GOT3 (cell line): ENCODE results near the gene SLX4IP.

Experiments used
- DNase-seq: peaks from one replicate; lab custom pipeline; 2025; ENCODE audit warnings: mixed read lengths; lab: John Stamatoyannopoulos, UW

SLX4IP gene

DNA sequence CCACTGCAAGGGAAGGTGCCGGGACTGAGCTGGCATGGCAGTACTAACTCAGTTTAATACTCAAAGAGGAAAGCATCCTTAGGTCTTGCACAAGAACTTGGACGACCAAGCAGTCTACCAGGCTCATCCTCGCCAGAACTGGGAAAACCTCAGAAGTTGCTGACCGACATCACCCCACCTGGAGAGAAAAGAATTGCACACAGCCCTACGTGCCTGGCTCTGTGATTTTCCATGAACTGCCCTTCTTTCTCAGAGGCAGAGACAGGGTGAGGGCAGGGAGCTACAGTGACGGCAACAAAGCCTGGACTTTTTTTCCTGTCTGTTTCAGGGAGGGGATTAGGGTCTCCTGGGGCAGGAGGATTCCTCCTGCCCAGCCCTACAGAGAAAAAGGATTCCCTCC lies 230.7 kb downstream of the SLX4IP start:
- DNase-seq, result no peak

DNA sequence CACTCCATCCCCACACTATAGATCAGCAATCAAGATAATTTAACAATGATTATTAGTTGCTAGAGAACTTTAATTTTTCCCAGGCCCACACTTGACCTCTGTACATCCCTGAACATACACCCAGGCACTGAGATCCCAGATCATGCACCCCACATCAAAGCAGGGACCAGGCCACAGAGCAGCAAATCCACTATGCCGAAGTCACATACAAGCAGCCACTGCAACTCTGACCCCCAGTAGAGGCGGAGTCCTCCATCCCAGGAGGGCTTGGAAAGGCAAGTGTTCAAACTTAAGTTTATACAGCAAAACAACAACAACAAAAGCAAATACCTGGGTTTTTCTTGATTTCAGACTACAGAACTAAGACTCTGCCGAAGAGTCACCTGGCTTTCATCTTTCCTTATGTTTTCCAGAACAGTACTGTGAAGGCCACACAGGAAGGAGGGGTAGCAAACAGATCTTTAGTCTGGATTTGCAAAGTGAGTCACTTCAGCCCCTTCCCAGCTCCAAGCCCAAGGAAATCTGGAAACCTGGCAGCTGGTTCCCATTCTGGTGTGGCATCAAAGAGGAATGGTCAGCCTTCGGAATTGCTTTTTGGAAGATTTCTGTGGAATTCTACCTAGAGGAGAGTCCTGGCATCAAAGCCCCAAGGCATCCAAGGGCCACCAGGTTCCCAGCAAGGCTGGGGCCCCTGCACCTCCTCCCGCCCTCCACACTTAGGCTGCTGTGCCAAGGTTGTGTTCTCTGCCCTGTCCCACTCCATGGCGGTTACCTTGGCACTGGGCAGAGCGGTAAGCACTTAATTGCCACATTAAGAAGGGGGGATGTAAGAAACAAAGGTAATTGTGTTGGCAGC lies 231.3 kb downstream of the SLX4IP start:
- DNase-seq, result no peak

DNA sequence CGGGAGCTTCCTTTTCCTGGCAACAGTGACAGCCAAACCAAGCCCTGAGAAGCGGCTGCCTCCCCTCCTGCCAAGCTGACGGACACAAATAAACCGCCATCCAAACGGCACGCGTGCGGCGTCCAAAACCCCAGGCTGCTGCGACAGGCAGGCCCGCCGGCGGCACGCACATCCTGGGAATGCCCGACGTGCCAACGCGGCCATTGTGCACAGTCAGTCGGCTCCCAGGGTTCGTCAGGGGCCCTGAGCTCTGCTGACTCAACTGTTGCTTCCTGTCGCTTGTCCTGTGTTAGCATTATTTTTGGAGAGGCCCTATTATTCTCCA lies 231.9 kb downstream of the SLX4IP start:
- no peak for DNase-seq

DNA sequence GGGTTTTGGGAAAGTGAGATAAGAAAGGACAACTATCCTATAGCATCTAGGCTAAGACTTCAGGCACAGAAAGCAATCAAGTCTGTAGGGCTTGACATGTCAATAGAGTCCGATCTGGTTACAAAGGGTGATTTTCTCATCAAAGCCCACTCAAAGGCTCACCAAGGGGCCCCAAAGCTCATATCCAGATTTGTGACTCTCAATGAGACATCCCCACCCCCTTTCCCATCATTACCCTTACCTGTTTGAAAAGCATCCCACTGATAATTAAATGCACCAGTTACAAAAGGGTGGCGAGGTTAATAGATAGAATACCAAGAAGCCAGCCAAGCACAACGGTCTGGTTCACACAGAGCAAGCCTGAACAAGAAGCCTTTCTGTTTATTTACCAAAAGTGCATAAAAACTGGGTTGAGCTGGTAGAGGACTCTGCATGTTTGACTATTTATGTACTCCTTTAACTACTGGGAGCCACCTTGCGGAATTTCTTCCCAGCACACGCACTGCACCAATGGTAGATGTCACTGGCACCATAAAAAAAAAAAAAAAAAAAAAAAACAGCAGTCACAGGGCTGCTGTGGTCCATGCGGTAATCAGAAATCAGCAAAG lies 232.6 kb downstream of the SLX4IP start:
- no peak for DNase-seq

DNA sequence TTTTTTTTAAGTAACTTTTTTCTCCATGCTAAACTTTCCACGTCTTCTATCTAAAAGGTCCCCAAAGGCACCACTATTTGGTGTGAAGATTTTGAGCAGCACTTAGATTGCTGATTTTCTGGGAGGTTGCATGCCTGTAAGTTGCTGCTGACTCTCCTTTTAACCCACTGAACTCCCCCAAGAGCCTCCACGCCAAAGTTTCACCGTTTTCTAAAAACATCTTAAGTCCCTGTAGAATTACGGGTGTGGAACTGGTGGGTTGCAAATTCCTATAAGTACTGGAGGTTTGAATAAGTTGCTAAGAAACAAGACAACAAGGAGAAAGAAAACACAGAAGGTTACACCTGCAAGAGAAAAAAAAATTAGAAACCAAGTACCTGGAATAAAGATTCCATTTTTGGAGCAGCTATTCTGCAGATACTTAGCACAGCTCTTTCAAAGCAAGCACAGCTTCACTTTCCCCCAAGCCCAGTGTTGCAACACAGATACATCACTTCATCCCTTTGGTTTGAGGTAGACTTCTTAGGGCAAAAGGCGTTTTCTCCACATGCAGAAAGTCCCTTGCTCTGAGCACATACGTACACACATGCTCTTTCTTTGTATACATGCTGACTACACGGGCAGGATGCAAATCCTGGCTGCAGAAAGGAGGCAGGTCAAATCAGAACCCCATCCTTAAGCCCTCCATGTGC lies 233.7 kb downstream of the SLX4IP start:
- DNase-seq, result no peak

DNA sequence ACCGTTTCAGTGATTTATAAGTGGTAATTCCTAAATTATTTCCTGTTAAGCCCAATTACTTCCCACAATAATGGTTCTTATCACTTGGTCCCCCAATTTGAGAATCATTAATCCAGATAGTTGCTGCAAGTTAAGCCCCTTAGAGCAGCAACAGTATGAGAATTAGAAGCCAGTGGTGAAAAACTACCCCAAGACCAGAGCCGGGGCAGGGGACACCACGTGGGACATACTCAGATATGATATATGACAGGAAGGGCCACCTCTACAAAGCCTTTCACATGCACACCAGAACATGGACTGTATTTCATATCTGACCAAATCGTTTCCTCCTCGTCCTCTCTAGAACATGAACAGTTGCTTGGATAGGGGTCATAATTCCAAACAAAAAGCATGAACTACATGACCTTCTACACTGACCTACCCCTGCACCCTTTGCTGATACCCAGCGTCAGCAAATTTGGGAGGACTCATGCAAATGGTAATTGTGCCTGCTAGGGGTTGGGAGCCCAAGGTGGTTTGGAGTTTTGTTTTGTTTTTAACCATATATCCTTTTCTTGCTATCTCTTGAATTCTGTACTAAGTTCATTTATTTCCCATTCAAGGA lies 234.8 kb downstream of the SLX4IP start:
- no peak for DNase-seq

DNA sequence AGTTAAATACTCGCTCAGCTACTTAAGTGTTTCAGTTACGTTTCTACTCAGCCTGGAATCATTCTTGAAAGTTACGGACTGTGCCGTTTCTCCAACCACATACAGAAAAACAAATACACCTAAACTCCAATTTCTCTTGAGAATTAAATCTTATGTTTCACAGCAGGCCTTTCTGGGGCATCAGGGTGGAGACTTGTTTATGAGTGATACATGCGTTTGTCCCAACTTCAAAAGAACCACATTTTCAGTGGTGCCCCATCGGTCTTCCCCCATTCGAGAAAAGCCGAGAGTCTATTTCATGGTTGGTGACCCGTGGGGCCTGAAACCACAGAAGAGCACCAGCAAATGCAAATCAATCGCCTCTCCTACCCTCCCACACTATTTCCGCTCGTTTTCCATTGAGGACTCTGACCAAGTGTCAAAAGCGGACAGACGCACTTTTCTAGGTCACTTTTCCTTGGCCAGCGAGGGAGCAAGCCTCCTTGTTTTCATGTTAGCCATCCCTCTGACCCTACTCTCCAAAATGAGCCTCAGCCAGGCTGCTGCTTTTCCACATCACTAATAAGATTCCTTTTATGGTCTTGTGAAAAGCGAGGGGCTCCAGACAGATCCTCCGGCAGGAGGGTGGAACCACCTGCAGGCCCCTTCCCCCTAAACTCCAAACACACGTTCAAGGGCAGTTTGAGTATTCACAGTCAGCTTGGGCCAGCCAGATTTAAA lies 235.6 kb downstream of the SLX4IP start:
- DNase-seq, result no peak

DNA sequence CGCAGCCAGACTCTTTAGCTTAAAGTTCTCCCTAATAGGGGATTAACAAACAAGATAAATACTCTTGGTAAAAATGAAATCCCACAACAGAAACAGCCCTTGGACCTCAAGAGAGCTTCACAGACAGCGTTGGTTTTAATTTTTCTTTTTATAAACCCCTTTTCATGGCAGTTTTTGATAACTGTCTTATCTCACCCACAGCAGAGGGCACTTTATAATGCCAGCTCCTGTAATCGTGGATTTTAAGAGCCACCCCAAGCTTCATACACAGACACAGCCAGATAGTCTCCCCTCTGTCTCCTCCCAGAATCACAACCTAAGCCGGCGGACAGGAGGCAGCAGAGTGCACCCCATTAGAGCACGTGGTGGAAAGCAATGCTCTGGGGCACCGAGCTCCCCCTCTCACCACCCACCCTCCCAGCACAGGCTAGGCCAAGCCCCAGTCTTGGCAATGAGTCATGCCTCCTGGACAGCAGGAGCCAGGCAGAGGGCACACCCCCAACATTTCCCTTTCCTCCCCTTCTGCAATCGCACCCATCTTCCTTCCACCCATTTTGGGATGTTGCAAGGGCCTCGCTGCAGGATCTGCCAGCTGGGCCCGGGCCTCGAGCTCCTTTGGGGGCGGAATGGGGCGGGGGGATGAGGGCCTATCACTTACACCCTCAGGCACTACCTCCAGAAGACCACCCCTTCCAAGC lies 236.3 kb downstream of the SLX4IP start:
- DNase-seq, result peak; percentile 22

DNA sequence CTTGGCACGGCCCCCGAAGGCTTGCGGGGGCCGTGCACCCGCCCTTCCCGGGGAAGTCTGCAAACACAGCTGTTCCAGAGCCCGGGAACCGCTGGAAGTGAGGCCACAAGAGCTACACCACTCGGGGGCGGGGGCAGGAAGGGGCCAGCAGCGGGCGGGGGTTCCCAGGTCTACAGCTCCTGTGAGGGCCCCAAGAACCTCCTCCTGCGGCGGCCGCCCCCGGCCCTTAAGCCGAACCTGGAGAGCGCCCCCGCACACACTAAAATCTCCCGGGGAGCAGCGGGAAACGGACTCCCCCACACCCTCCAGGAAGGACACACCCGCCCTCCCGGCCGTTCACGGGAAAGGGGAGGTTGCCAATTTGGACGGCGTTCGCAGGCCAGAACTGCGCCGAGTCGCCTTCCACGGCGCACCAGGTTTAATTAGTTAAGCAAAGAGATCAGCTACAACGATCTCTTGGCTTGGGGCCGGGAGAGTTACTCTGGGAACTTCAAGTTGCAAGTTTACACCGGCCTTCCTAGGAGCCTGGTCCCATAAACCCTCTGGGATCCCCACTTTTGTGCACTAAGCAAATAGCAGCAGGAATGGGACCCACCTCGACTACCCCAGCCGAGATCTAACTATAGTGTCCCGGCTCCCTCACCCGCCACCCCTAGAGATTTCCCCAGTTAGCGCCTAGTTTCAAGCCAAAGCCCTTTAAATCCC lies 237.0 kb downstream of the SLX4IP start:
- no peak for DNase-seq

DNA sequence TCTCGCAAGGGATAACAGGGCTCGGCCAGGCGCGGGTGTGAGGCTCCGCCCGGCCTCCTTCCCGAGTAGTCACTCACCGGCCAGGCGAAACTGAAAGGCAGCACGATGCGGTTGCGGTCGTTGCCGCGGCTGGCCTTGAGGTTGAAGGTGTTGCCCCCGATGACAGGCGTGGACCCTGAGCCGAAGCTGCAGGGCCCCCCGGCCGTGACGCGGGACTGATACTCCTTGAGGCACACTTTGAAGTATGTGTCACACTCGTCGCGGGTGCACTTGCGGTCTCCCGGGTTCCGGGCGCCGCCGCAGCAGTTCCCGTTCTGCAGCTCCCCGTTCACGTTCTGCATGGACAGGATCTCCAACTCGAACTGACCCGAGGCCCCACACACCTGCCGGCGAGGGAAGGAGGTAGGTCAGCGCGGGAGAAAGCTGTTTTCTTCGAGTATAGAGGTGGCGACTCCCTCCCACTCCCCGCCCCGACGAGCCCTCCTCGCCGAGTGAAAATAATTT lies 237.6 kb downstream of the SLX4IP start:
- peak; percentile 45 for DNase-seq

DNA sequence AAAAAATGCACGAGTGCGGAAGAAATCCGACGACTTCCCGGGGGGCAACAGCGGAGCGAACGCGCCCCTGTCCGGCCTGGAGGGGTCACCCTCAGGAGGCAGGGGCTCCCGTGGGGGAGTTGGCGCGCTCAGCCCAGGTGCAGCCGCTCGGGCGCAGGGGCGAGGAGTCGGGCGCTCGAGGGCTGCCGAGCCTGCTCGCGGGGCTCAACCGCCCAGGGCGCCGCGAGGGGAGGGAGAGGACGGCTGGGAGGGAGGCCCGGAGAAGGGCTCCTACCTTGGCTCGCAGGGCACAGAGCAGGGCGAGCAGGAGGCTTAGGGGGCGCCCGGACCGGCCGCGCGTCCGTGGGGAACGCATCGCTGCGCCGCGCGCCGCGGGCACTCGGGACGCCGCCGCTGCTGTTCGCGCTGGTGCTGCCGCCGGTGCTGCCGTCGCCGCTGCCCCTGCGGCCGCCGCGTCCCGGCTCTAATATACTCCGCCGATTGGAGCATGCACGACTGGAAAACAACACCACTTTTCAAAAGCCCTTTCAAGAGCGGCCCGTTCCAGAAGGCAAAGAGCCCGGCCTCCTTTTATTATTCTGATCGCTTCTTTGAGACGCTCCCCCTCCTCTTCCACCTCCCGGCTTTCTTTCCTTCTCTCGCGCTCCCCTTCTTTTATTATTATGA lies 238.2 kb downstream of the SLX4IP start:
- no peak for DNase-seq

DNA sequence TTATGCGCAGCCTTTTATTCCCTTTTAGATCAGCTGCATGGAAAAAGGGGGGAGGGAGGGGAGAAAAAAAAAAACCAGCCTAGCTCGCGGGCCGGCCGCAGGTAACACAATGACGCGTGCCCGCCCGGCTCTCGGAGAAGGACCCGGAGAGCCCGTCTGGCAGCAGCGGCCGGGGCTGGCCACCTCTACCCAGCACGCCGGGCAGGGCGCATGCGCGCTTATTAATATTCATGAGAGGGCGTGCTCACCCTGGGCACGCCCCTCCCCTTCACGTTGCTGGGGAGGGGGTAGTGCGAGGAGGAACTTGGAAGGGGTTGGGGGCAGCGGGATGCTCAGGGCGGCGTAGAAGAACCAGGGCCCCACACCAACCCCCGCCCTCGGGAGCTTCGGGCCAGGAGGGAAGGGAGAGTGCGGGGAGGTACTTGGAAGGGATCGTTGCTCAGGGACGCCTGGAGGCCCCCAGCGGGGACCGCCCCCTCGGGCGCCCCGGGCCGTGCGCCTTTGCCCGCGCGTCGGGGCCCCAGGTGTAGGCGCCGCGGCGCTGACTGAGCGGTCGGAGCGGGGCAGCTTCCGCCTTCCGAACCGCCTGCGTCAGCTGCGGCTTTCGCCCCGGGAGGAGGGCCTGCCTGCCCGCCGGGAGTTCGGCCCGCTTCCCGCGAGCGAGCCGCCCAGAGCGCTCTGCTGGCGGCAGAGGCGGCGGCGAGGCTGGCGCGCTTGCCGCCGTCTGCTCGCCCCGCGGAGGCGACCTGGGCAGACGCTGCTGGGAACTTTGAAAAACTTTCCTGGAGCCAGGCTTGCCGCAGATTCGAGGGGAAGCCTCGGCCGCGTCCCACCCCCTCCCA lies 239.0 kb downstream of the SLX4IP start, which contains the start of gene JAG1:
Gene JAG1, minus strand, starts transcription at position 158 of the 842 bp plus-strand sequence. CDS start 469 bp downstream, outside the sequence.
- DNase-seq, result peak; percentile 87

DNA sequence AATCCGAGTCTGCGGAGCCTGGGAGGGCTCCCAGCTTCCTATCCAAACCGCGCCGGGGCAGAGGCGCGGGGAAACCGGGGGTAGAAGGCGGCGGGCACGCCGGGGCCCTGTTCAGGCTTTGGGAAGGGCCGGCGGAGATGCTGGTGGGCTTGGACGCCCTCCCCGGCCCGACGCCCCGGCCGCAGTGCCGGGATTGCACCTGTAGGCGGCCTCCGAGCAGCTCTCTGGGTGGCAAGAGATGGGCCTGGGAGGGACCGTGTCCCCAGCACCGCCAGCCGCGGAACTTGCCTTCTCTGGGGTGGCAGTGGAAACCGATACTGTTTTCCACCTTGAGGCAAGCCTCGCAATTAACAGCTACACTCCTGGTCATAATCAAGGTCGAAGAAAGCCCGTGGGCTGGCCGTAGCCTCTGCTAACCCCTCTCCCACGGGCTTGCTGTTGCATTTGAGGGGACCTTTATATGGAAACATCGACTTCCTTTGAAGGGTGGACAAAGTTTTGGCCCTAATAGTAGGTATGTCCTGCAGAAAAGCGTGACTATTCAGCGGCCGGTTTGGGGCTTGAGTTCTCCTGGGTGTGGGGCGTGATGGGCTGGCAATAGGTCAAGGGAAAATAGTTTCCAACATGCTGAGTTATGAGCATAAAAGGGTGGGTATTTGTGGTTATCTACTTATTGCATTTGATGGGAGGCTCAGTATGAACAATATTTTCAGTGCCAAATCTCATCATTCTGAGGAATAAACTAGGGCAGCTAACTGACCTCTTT lies 239.8 kb downstream of the SLX4IP start:
- peak; percentile 54 for DNase-seq

DNA sequence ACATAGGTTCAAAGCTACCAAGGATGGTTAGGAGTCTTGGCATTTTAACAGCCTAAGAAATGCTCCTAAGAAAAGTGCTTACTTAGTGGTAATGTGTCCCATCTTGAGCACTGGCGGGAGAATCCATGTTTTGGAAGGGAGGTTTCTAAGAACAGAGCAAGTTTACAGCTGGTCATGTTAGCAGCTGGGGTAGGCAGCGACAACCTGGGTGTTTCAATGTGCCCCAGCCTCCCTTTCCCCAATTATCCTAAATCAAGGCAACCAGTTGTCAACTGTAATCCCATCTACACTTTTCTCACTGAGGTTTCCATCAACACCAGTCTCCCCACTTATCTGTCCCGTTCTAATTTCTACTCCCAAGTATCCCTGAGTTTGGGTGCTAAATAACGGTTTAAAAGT lies 240.3 kb downstream of the SLX4IP start:
- no peak for DNase-seq

DNA sequence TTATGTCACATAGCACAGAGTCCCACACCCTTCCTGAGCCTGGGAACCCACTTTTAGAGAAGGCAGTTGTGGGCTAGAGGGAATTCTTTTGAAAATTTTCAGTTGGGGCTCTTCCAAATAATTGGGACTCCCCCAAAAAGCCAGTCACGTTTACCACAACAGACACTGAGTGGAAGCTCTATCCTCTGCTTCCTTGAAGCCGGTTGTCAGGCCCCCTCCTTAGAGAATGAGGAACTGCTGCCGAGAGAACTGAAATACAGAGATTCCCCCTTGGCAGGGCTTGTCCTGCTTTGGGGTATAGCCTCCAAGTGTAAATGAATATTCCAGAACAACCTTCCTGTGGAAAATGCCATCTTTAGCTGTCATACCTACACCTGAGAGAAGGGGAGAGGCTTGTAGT lies 241.4 kb downstream of the SLX4IP start:
- DNase-seq, result no peak
